D721Med (cell line): ENCODE data around the gene C2orf92.

Source experiments
- DNase-seq: peaks from one replicate; pipeline ENCODE4 v3.0.0; 2011; ENCODE audit warnings: low spot score; ENCODE audit not compliant: insufficient read length
- FAIRE-seq: peaks from 2 replicates; lab custom pipeline; 2011; peaks lifted over from hg19 to GRCh38; lab: Jason Lieb, UNC
- TF ChIP-seq, protein P1 (sequence below): IDR thresholded peaks from 2 replicates; pipeline ENCODE4 v1.5.1; 2012; ENCODE audit warnings: mild to moderate bottlenecking, control low read depth; ENCODE audit not compliant: insufficient read depth; ENCODE audit errors: missing control alignments

The C2orf92 gene

DNA sequence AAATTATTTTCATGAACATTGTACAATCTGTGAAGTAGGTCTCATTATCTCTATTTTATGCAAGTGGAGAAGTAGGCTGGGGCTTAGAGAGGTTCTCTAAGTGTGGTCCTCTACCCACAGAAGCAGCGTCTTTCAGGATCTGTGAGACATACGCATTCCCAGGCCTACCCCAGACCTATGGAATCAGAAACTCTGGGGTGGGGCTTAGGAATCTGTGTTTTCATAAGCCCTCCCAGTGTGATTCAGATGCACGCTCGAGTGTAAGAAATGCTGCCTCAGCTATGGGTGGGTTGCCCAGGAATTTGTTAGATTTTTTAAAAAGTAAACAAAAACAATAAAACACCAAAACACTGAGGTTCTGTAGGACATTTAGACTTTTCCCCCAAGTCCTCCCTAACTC, 29.0 kb downstream of the C2orf92 start:
- no peak for FAIRE-seq
- no peak for DNase-seq
- TF ChIP-seq, protein P1, sequence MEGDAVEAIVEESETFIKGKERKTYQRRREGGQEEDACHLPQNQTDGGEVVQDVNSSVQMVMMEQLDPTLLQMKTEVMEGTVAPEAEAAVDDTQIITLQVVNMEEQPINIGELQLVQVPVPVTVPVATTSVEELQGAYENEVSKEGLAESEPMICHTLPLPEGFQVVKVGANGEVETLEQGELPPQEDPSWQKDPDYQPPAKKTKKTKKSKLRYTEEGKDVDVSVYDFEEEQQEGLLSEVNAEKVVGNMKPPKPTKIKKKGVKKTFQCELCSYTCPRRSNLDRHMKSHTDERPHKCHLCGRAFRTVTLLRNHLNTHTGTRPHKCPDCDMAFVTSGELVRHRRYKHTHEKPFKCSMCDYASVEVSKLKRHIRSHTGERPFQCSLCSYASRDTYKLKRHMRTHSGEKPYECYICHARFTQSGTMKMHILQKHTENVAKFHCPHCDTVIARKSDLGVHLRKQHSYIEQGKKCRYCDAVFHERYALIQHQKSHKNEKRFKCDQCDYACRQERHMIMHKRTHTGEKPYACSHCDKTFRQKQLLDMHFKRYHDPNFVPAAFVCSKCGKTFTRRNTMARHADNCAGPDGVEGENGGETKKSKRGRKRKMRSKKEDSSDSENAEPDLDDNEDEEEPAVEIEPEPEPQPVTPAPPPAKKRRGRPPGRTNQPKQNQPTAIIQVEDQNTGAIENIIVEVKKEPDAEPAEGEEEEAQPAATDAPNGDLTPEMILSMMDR: no peak

DNA sequence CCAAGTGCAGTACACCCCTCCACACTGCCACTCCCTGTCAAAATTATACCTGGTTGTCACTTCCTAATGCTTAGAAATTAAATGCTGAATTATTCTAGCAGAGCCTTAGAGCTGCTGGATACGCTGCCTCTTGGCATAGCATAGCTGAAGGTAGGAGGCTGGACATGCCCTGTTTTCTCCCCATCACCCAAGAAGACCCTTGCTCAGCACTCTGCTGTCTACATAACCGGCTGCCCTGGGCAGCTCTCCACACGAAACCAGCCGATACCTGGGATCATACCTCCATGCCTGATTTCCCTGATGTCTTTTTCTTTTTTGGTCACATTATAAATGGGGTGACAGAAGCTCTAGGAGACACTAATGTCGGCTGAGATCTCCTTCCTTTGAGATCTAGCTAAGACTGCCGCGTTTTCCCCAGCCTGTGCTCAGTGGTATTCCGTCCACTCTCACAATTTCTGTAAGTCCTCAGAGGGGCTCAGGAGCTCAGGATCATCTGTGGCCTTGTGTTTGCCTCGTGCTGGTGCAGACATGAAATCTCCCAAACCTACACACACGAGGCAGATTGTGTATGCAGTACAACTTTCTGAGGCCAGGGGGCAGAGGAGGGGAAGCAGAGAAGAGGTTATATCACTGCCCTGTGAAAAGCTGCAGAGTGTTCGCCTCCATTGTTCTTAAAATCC, 30.4 kb downstream of the C2orf92 start:
- FAIRE-seq (no peak), DNase-seq (no peak)
- TF ChIP-seq, protein P1: peak; percentile 57

DNA sequence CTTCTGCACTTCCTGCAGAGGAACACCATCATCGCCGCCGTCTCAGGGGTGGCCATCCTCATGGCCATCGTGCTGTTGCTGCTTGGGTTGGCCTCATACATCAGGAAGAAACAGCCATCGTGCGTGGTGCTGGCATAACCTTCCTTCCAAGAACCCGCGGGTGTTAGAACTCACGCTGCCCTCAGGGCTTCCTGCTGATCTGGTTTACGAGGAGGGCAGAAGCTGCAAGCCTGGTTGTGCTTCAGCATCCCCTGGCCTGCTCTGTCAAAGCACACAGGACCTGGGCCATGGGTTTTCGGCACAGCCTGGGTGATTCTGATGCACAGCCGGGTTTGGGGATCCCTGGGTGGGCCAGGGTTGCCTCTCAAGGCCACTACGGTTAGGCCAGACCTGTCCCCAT, 31.7 kb downstream of the C2orf92 start:
- FAIRE-seq (no peak), DNase-seq (no peak)
- TF ChIP-seq, protein P1: no peak

DNA sequence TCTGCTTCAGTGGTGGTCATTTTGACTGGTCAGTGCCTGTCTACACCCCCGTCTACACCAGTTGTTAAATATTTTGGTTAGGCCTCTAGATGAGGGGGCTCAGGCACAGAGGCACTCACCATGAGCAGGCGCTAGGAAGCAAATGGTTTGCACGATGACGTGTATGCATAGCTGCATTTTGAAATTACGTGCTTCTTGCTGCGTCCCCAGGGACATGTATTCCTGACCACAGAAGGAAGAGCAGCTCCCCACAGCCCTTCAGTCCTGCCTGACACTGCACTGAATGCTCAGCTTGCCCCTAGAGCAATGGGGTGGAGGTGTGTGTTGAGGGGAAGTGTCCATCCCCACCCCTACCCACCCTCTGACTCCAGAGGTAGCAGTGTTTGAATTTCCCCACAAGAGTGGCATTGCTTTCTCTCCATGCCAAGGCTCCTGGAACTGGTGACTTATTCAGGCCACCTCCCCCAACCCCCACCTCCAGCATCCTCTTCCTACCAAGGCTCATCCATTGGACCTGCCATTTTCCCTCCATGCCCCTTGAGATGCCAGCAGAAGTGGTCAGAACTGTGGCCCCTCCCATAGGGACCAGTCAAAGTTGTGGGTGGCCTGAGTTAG, 32.4 kb downstream of the C2orf92 start:
- DNase-seq (no peak), FAIRE-seq (no peak)
- TF ChIP-seq, protein P1: no peak

DNA sequence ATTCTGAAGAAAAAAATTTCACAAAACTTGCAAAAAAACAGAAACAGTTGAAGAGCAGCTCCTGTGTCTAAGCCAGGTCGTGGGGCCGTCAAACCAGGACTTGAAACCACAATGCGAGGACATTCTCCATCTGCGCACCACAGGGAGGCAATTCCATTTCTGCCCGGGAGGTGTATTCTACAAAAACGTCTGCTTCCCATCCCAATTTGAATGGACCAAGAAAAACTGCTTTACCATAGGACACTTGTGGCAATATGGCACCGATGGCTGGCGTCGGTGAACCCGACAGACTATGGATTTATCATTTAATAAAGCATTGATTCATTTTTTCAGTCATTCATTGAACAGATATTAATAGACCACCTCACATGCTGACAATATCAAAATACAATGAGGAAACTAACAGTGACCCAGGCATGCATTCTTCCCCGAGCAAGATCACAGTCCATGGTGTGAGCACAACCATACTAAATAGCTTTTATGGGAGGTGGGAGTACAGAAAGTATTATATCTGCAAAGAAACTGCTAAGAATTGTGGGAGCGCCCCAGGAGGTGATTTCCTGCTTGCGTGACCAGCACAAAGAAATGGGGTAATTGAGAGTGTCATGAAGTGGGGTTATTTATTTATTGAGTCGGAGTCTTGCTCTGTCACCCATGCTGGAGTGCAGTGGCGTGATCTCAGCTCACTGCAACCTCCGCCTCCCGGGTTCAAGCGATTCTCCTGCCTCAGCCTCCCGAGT, 33.4 kb downstream of the C2orf92 start:
- FAIRE-seq: no peak

DNA sequence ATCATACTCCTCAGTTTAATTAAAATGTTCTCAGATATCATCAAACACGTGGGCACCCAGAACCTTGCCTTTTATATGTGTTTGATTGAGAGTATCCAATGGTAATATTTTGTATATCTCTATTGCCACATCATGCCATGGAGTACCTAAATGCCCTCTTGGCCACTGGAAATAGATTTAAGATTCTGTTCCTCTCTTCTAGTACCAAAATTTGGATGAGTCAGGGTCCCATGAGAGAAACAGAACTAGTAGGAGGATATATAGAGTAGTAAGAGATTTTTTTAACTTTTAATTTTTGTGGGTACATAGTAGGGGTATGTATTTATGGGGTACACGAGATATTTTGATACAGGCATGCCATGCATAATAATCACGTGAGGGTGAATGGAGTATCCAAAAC, 34.2 kb downstream of the C2orf92 start:
- no peak for DNase-seq
- FAIRE-seq: no peak
- TF ChIP-seq, protein P1: no peak

More for the DNA sequence above, 33.4 kb downstream of the C2orf92 start:
- no peak for DNase-seq
- TF ChIP-seq, protein P1: no peak
